Stimulated activated CD8-positive, alpha-beta memory T cell treated with anti-CD3 and anti-CD28 coated beads, Interleukin-4, amount 100 ng/mL, for 1 hour (primary cell): ENCODE measurements around the gene NELFCD.
"Not testable (repeated sequence)": the region's sequence is repeated elsewhere in the genome, so short reads cannot be mapped to it uniquely, and the experiment has no call there.

ENCODE experiments used
- DNase-seq, 2 donors: peaks; one replicate each; pipeline ENCODE4 v3.0.0-alpha.2; 2020; ENCODE audit warnings: low read depth in 2 of 2, low spot score in 1 of 2

The NELFCD gene

GRCh38 chr20:59023616-59024015 is 42.6 kb downstream of the NELFCD start:
- DNase-seq = no peak

- no peak for DNase-seq
These were observed 43.1 kb downstream of the NELFCD start for GRCh38 chr20:59024111-59024530.

GRCh38 chr20:59025086-59025485 is 44.0 kb downstream of the NELFCD start:
- no peak for DNase-seq

GRCh38 chr20:59025511-59025910 is 44.5 kb downstream of the NELFCD start:
- DNase-seq = no peak

GRCh38 chr20:59026904-59027740 is 46.1 kb downstream of the NELFCD start:
- no peak for DNase-seq

- no peak for DNase-seq
These were observed 46.8 kb downstream of the NELFCD start for GRCh38 chr20:59027741-59028320.

- DNase-seq = no peak
These were observed 47.8 kb downstream of the NELFCD start for GRCh38 chr20:59028812-59029211.

GRCh38 chr20:59030911-59031563 is 50.0 kb downstream of the NELFCD start:
- DNase-seq = no peak

- DNase-seq = no peak
These were observed 50.5 kb downstream of the NELFCD start for GRCh38 chr20:59031564-59032022.

- DNase-seq = peak; percentile 91 to 93
These were observed 51.1 kb downstream of the NELFCD start, which contains the start of gene ATP5F1E for GRCh38 chr20:59032023-59032712. Gene ATP5F1E, minus strand, starts transcription at chr20:59032335. Its CDS starts 84 bp downstream, at chr20:59032251.

- DNase-seq = no peak
These were observed 51.6 kb downstream of the NELFCD start for GRCh38 chr20:59032713-59033059.

- DNase-seq = no peak
These were observed 52.0 kb downstream of the NELFCD start for GRCh38 chr20:59033093-59033492.

- no peak for DNase-seq
These were observed 52.6 kb downstream of the NELFCD start for GRCh38 chr20:59033616-59034165.

- no peak for DNase-seq
These were observed 54.3 kb downstream of the NELFCD start for GRCh38 chr20:59035381-59035780.

- no peak for DNase-seq
These were observed 56.3 kb downstream of the NELFCD start for GRCh38 chr20:59037386-59037785.

- no peak for DNase-seq
These were observed 58.2 kb downstream of the NELFCD start for GRCh38 chr20:59039233-59039632.

GRCh38 chr20:59040667-59041066 is 59.6 kb downstream of the NELFCD start:
- DNase-seq = no peak

- not testable (repeated sequence) for DNase-seq
These were observed 60.4 kb downstream of the NELFCD start for GRCh38 chr20:59041487-59041886.

- DNase-seq = no peak
These were observed 61.2 kb downstream of the NELFCD start, which contains the start of gene PRELID3B for GRCh38 chr20:59042151-59042795. Gene PRELID3B, minus strand, starts transcription at chr20:59042786. Its CDS starts 56 bp downstream, at chr20:59042730.
